ENCODE measurements around the gene ARHGEF19. TPM values are rescaled to one million over a fixed set of nuclear protein-coding genes. Genes with fewer than 3 reads are reported as not detected.

Gene ARHGEF19
- total RNA-seq, 1 experiment from 2014 or later = 13.8 TPM

- Histone ChIP-seq H3K36me3 (ENCODE audit: low read depth, low read length) (no peaks in the 10 kb centered on the region), H3K79me2 (ENCODE audit: low read length) (no peaks in the 10 kb centered on the region), H3K9me3 (ENCODE audit: low read length) (no peaks in the 10 kb centered on the region), H3K9me2 (replicated peaks; ENCODE audit: low read length) (no peaks in the 10 kb centered on the region), H3K4me2 (ENCODE audit: low read length) (no peak overlapping the region), H3F3A (ENCODE audit: low read length, unreplicated experiment) (no peaks in the 10 kb centered on the region), H4K20me1 (ENCODE audit: low read length) (0 out of 2 replicates have a peak, but pooled peaks cover 3% of the 10 kb centered on the region), H3K4me1 (ENCODE audit: insufficient read depth, low read length) (peaks cover 26% of the 10 kb centered on the region), H3K4me3 (ENCODE audit: low read length) (no peak overlapping the region), H3K27ac (ENCODE audit: low read length) (no peak overlapping the region), H2AFZ (ENCODE audit: low read length) (no peak overlapping the region), H3K9ac (ENCODE audit: low read length) (no peak overlapping the region), H3K27me3 (ENCODE audit: low read length) (no peaks in the 10 kb centered on the region)
- intact Hi-C loops (cut with micrococcal nuclease) = no loop called here
- ATAC-seq (no peak), DNase-seq (no peak)
- ChIA-PET POLR2A (ENCODE audit: unreplicated experiment) (no interaction called here), CTCF (interaction anchor here (0.9 to 1.9 kb wide), 2 partner anchors 29 to 167 kb away, joined by 4 to 6 read pairs; no protein-coding TSS in a partner anchor)
- no TSS peak for BruUV-seq (replicated peaks)
- TF ChIP-seq CTCF (conservative IDR thresholded peaks at IDR 0.05; ENCODE audit: low read depth, low read length) (no peak), EZH2 (IDR thresholded peaks at IDR 0.05; ENCODE audit: low read length, unreplicated experiment) (no peak)
Observed at GRCh38 chr1:16245476-16246196, 33.2 kb upstream of the ARHGEF19 start.

- no TSS peak for BruUV-seq (replicated peaks)
- ATAC-seq (no peak), DNase-seq (no peak)
- Histone ChIP-seq H3K27ac (ENCODE audit: low read length) (no peak overlapping the region), H3K4me1 (ENCODE audit: insufficient read depth, low read length) (peaks cover 24% of the 10 kb centered on the region), H4K20me1 (ENCODE audit: low read length) (0 out of 2 replicates have a peak, but pooled peaks cover 3% of the 10 kb centered on the region), H3K4me2 (ENCODE audit: low read length) (no peak overlapping the region), H3K4me3 (ENCODE audit: low read length) (no peak overlapping the region), H3K36me3 (ENCODE audit: low read depth, low read length) (no peaks in the 10 kb centered on the region), H3F3A (ENCODE audit: low read length, unreplicated experiment) (no peaks in the 10 kb centered on the region), H3K27me3 (ENCODE audit: low read length) (no peaks in the 10 kb centered on the region), H3K9me3 (ENCODE audit: low read length) (no peaks in the 10 kb centered on the region), H3K9ac (ENCODE audit: low read length) (no peak overlapping the region), H3K9me2 (replicated peaks; ENCODE audit: low read length) (no peaks in the 10 kb centered on the region), H3K79me2 (ENCODE audit: low read length) (no peaks in the 10 kb centered on the region), H2AFZ (ENCODE audit: low read length) (no peak overlapping the region)
- CTCF ChIA-PET = interaction anchor here (0.5 to 1.9 kb wide), 6 partner anchors 29 to 166 kb away, joined by 3 to 7 read pairs (median 4); no protein-coding TSS in a partner anchor
- intact Hi-C loops (cut with micrococcal nuclease) = loop anchor here (1.0 to 5.0 kb wide), 2 partner anchors 37 to 165 kb away; no protein-coding TSS in a partner anchor
- TF ChIP-seq CTCF (conservative IDR thresholded peaks at IDR 0.05; ENCODE audit: low read depth, low read length) = 0 out of 2 replicates have a peak, but pooled peaks have one; percentile 6
- TF ChIP-seq EZH2phosphoT487 (IDR thresholded peaks at IDR 0.05; ENCODE audit: borderline replicate concordance, low read length) = no peak
- POLR2A ChIA-PET (ENCODE audit: unreplicated experiment) = interaction anchor here (1.0 kb wide), 1 partner anchor 10 kb away, joined by 3 read pairs; no protein-coding TSS in a partner anchor
Observed at GRCh38 chr1:16244650-16245285, 32.3 kb upstream of the ARHGEF19 start.
